SH-SY5Y (cell line): Measurements from ENCODE around the gene THADA.

ENCODE experiments used
- GATA2 ChIP-seq: IDR thresholded peaks from 2 replicates; pipeline ENCODE4 v1.6.1; 2011; ENCODE audit warnings: mild to moderate bottlenecking, low read depth, low read length
- GATA3 ChIP-seq: IDR thresholded peaks from 2 replicates; pipeline ENCODE4 v1.6.1; 2011; ENCODE audit warnings: low read depth, mild to moderate bottlenecking, low read length, moderate library complexity

- TF ChIP-seq GATA3 (no peak), GATA2 (no peak)
Measured at GRCh38 chr2:43427032-43427424, 168.8 kb downstream of the THADA start.
